Activated T-cell treated with anti-CD3 and anti-CD28 coated beads for 4 hours (primary cell): ENCODE data around the gene DNMT3L.
A peak's percentile ranks its signal among the peaks of the same experiment; 100 is the strongest.
"Not testable (repeated sequence)": the region's sequence is repeated elsewhere in the genome, so short reads cannot be mapped to it uniquely, and the experiment has no call there.

ENCODE experiments used
- DNase-seq: peaks from one replicate; pipeline ENCODE4 v3.0.0-alpha.2; 2020

Gene DNMT3L

GRCh38 chr21:44261675-44262295 lies at the start of gene DNMT3L:
Gene DNMT3L (minus strand): TSS chr21:44261897. CDS start chr21:44261259, 638 bp downstream.
- DNase-seq, result no peak

- DNase-seq, result no peak
Measured at GRCh38 chr21:44310628-44311507, 49.2 kb upstream of the DNMT3L start.

- DNase-seq, result no peak
Measured at GRCh38 chr21:44306936-44307704, 45.4 kb upstream of the DNMT3L start.

GRCh38 chr21:44305691-44306090 lies 44.0 kb upstream of the DNMT3L start:
- no peak for DNase-seq

- DNase-seq, result peak; percentile 30
Measured at GRCh38 chr21:44304877-44305293, 43.2 kb upstream of the DNMT3L start.

- no peak for DNase-seq
Measured at GRCh38 chr21:44304011-44304616, 42.4 kb upstream of the DNMT3L start.

- no peak for DNase-seq
Measured at GRCh38 chr21:44303490-44303981, 41.8 kb upstream of the DNMT3L start.

GRCh38 chr21:44302573-44303401 lies 41.1 kb upstream of the DNMT3L start:
- DNase-seq, result not testable (repeated sequence)

GRCh38 chr21:44301961-44302406 lies 40.3 kb upstream of the DNMT3L start:
- no peak for DNase-seq

- DNase-seq, result no peak
Measured at GRCh38 chr21:44301141-44301540, 39.4 kb upstream of the DNMT3L start.

GRCh38 chr21:44300262-44300959 lies 38.7 kb upstream of the DNMT3L start:
- DNase-seq, result peak; percentile 41

GRCh38 chr21:44299458-44300261 lies 38.0 kb upstream of the DNMT3L start, which contains the start of gene PFKL:
Gene PFKL (plus strand): TSS chr21:44300053. CDS start chr21:44300106, 53 bp downstream.
- peak; percentile 21 for DNase-seq

- DNase-seq, result no peak
Measured at GRCh38 chr21:44299085-44299457, 37.4 kb upstream of the DNMT3L start.

GRCh38 chr21:44298301-44298700 lies 36.6 kb upstream of the DNMT3L start:
- DNase-seq, result no peak

GRCh38 chr21:44297525-44298290 lies 36.0 kb upstream of the DNMT3L start:
- peak; percentile 71 for DNase-seq

- no peak for DNase-seq
Measured at GRCh38 chr21:44296916-44297315, 35.2 kb upstream of the DNMT3L start.

GRCh38 chr21:44296103-44296519 lies 34.4 kb upstream of the DNMT3L start:
- no peak for DNase-seq

- DNase-seq, result no peak
Measured at GRCh38 chr21:44295646-44296045, 33.9 kb upstream of the DNMT3L start.

- no peak for DNase-seq
Measured at GRCh38 chr21:44295163-44295573, 33.5 kb upstream of the DNMT3L start.
